GM19193 (cell line): ENCODE measurements around the gene POLE4.

Experiments used
- POLR2A ChIP-seq: IDR thresholded peaks from 4 replicates; pipeline ENCODE4 v1.6.1; 2011; ENCODE audit not compliant: insufficient read depth, insufficient read length; ENCODE audit errors: extremely low read depth

POLE4 gene

GRCh38 chr2:74958274-74959105 is at the start of gene POLE4:
POLE4 (plus strand) TSS chr2:74958643; CDS start chr2:74958680, 37 bp downstream.
- TF ChIP-seq POLR2A, result peak; percentile 94

- no peak for TF ChIP-seq POLR2A
These were observed 49.5 kb upstream of the POLE4 start for GRCh38 chr2:74908748-74909444.

- no peak for TF ChIP-seq POLR2A
These were observed 48.2 kb upstream of the POLE4 start for GRCh38 chr2:74910245-74910644.

GRCh38 chr2:74911061-74911460 is 47.4 kb upstream of the POLE4 start:
- no peak for TF ChIP-seq POLR2A

GRCh38 chr2:74915743-74916142 is 42.7 kb upstream of the POLE4 start:
- no peak for TF ChIP-seq POLR2A

GRCh38 chr2:74916394-74916793 is 42.0 kb upstream of the POLE4 start:
- no peak for TF ChIP-seq POLR2A

- TF ChIP-seq POLR2A, result no peak
These were observed 40.5 kb upstream of the POLE4 start for GRCh38 chr2:74917702-74918619.

GRCh38 chr2:74919827-74920226 is 38.6 kb upstream of the POLE4 start:
- no peak for TF ChIP-seq POLR2A

GRCh38 chr2:74921236-74921736 is 37.2 kb upstream of the POLE4 start:
- TF ChIP-seq POLR2A, result no peak

GRCh38 chr2:74922592-74923227 is 35.7 kb upstream of the POLE4 start:
- TF ChIP-seq POLR2A, result no peak

GRCh38 chr2:74924463-74925265 is 33.8 kb upstream of the POLE4 start:
- no peak for TF ChIP-seq POLR2A

GRCh38 chr2:74925361-74925786 is 33.1 kb upstream of the POLE4 start:
- TF ChIP-seq POLR2A, result no peak

GRCh38 chr2:74927621-74928020 is 30.8 kb upstream of the POLE4 start:
- no peak for TF ChIP-seq POLR2A

- no peak for TF ChIP-seq POLR2A
These were observed 27.5 kb upstream of the POLE4 start for GRCh38 chr2:74930811-74931486.

GRCh38 chr2:74931940-74932339 is 26.5 kb upstream of the POLE4 start:
- no peak for TF ChIP-seq POLR2A
